Measurements from ENCODE around the gene PLPP3.

PLPP3 gene

GRCh38 chr1:56517404-56518130 lies 61.8 kb downstream of the PLPP3 start:
- DNase-seq: no peak

DNA sequence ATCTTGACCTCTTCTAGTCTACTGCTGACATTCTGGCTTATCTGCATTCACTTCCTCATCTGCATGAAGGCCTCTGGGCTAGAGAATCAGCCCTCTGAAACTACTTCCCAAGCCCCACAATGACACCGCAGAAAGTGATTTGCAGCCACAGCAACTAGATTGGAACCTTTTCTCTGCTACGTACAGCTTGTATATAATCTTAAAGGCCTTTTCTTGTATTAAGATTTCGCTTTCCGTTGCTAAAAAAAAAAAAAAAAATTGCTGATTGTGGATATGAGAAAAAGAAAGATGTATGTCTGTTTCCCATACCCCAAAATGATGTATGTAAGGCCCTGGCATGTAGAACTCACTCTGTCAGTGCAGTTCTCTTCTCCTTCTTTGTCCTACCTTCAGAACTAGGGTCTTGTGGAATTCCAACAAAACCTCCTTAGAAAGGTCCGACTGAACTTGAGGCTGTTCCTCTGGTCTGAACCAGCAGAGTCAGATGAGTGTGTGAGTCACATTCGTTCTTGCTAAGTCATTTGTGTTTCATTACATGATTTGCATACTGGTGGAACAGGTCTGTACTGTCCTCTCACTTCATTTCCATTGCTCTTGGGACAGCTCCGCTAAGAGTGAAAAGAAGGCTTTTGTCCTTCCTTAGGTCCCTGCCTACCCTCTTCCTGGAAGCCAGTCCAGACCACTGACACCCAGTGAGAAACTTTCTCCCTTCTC lies 62.7 kb downstream of the PLPP3 start:
- no peak for DNase-seq

DNA sequence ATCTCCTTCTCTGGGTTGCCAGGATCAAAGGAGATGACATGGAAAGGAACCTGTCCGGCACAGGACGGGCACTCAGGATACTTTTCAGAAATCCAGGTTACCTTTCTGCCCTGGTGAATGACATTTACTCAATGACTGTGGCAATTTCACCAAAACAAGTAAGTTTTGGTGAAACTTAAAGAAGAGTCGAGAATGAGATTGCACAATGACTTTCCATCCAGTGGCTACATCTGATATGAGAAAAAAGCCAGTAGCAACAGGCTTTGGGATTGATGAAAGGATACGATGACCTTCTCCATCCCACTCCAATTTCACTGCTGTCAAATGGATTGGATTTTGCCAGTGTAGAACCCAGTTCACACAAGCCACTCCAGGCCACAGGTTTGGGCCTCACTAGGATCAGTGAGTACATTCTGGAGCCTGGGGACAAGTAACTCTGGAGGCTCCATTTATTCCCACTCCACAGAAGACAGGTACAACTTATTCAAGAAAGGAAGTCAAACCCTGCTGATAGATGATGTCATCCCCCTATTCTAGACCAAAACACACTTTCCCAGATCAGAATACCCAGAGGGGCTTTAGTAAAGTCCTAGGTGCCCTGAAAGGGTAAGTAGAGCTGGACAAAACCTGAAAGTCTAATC lies 63.3 kb downstream of the PLPP3 start:
- no peak for DNase-seq

DNA sequence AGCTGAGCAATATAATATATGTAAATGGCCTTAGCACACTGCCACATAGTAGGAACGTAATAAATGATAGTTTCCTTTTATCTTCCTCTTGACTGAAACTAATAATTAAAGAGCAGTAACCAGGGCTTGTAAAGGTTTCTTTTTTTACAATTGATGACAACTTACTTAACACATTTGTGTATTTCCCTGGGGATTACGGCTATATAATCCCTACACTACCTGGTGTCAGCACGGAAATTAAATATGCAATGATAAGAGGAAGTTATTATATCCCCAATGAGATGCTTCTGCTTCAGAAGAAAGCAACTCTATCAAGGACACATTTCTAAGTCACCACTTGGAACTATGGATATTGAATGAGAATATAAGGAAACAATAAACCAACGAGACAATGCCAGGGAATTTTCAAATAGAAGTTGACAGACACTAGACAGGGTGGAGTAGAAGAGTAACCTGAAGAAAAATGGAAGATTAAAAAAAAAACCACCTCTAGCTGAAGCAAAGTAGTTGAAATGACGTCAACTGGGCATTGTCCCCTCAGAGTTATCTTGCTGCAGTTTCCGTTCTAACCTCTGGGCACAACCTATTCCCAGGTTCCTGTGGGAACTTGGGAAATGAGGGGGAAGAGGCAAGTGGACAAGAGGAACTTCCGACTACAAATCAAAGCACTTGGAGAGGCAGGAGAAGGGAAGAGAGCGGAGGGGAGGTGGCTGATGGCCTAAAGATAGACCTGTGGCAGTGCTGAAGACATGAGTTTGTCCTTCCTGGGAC lies 66.5 kb downstream of the PLPP3 start:
- no peak for DNase-seq

DNA sequence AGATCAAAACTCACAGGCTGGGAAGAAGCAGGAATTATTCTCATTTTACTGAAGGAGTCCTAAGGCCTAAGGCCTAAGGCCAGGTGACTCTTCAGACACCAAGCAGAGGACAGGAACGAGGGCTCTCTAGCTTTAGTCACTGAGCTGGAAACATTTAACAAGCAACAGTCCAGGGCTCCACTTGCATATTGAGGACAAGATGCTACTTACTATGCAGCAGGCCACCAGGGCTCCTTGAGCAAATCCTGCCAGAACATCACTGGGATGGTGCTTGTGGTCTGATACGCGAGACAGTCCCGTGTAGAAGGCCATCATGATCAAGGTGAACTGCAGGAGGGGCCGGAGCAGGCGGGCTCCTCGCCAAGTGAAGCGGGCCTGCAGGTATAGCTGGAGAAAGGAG lies 67.6 kb downstream of the PLPP3 start:
- no peak for DNase-seq

GRCh38 chr1:56511364-56511763 lies 68.0 kb downstream of the PLPP3 start:
- DNase-seq: no peak

DNA sequence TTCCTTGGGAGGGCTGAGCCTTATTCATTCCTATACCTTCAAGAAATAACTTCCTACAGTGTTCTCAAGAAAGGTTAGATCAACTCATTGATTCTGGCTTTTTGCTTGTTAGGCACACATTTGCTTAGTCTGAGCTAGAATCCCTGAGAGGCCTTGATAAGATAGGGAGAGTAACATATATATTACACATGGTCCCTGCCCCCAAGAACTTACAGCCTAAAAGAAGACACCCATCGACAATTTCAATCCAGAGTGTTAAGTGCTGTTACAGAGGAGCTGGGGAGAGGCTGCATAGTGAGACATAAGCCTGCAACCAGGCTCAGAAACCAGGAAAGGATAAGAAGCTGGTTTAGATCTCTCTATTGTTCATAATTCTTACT lies 68.7 kb downstream of the PLPP3 start:
- no peak for DNase-seq

GRCh38 chr1:56509713-56510641 lies 69.4 kb downstream of the PLPP3 start:
- DNase-seq: no peak

- no peak for DNase-seq
Observed at GRCh38 chr1:56508523-56508983, 70.8 kb downstream of the PLPP3 start.

DNA sequence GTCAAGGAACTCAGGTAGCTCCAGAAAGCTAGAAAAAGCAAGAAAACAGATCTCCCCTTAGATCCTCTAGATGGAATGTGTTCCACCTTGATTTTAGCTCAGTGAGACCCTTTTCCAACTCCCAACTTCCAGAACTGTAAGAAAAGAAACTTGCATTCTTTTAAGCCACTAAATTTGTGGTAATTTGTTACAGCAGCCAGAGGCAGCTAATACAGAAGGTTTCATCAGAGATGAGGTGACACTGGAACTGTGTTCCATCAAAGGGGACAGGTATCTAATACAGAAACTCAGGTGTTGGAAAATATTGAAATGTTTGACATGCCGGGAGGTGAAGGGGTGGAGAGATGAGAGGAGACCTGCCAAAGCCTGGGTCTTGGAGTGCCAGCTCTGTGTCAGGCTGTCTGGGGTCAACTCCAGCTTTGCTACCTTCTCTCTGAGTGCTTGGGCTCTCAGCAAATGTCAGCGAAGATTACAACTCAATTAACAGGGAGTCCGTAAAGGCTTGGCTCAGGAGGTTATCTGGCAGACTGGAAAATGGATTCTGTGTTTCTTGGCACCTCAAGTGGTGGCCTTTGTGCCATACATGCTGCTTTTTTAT lies 71.3 kb downstream of the PLPP3 start:
- no peak for DNase-seq

DNA sequence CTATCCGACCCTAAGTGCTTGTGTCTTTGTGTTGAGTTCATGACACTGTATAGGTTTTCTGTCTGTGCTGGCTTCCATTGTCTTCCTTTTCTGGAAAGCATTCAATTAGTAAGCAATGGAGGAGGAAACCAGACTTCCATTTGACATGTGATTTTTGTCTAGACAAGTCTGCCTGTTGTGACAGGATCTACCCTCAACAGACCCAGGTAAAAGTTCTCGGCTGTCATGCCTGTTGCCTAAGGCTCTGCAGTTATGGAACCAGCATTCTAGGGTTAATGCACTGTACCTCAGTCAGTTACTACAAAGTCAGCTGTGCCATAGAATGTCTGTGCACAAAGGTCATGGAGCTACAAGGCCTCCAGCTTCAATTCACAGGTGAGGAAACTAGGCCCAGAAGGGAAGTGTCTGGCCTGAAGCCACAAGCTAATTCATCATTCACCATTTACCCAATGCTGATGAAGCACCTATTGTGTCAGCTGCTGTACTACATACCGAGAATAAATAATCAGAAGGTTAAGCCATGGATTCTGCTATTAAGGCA lies 72.3 kb downstream of the PLPP3 start:
- DNase-seq: no peak

GRCh38 chr1:56505792-56506743 lies 73.3 kb downstream of the PLPP3 start:
- DNase-seq: no peak

DNA sequence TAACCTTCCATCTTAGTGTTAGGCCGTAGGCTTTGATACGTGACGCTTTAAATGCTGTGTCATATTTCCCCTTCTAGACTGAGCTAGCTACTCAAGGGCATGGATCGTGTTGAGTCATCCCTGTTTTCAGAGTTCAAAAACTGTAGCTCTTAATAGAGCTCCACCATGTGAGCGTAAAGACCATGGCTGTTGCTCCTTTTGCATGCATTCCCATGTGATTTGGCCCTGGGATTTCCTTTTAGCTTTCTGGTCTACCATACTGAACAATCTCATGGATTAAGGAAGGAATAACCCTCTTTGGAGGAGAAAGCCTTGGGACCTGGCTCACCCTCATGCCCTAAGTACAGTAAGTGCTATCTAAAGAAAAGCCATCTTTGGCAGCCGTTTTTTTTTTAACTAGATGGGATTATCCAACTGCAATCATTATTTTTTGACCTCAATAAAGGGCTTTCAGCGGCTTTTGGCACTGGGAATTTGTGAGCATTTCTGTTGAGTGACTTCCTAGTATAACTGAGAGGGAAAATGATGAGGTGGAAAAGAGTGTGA lies 76.6 kb downstream of the PLPP3 start:
- no peak for DNase-seq

DNA sequence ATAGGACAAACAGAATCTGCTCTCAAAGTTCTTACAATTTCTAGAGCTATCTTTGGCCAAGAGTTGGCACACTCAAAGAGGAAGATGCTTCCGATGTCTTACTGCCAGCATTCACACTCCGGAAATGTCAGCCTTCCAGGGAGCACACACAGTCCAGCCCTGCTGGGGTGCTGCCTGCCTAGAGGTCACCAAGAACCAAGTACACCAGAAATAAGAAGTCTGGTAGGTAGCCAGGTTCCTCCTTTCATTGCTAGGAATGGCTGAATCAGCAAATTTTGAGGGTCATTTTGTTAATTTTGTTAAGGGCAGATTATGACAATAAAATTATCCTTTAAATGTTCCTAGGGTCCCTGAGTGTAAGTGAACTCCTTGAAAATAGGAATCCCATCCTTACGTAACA lies 77.5 kb downstream of the PLPP3 start:
- no peak for DNase-seq

GRCh38 chr1:56501426-56501825 lies 77.9 kb downstream of the PLPP3 start:
- no peak for DNase-seq

DNA sequence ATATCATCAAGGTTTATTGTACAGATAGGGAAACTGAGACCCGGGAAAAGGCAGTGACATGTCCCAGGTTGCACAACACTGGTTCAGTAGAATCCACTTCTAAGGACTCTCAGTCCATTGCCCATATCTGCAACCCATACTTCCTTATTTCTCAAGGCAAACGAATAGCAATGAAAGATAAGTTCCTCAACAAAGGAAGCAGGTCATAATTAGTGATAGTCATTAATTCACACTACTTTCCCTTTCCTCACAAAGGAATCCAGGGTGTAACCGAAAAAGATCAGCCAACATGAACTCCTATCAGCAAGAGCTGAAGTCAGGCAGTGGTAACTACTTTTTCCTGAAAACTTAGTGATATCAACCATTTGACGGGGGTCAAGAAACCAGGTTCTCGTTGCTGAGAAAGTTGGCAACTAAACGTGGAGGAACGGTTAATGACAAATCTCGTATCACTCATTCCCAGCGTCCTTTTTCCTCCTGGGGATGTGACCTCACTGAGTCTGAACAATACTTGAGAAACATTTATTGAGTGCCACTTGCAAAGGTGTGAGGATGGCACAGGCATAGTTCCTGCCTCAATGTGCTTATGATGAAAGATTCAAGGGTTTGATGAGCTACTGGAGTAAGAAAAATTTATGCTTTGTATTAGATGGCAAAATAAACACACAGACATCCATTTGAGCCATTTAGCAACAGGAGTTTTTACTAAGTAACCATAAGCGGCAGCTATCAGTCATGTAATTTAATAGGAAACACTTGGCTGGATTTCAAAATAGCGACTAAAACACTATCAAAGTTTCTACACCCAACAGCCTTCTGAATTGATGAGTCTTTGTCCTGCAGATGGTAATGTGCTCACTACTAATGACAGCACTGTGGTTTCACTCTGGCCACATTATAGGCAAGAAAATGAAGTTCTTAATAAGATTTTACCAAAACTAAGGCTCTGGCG lies 82.3 kb downstream of the PLPP3 start:
- no peak for DNase-seq

GRCh38 chr1:56496158-56496557 lies 83.2 kb downstream of the PLPP3 start:
- DNase-seq: no peak

GRCh38 chr1:56495538-56495937 lies 83.8 kb downstream of the PLPP3 start:
- DNase-seq: no peak

DNA sequence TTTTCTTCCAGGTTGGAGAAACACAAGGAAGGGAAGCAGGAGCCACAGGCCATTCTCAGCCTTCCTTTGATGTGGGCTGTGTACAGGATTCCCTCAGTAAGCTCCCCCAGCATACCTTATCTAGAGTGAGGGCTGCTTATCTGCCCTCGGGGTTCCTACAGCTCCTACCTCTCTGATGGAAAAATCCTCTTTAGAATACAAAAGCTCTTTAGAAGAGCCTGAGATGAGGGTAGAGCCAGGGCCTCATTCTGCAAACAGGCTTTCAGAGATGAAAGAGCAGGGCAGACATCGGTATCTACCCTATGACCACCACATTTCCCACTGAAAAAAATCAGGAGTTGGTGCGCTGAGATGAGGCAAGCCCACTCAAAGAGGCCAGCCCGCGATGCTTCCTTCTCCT lies 85.1 kb downstream of the PLPP3 start:
- no peak for DNase-seq

Data from NCI-H446 treated with DMSO at 0.1 percent for 48 hours (cell line).